Esophagus muscularis mucosa (tissue), 4 donors: ENCODE data around the gene CHCHD1.

ENCODE experiments used
- EP300 ChIP-seq: sonication (generic); formaldehyde crosslinking; IDR thresholded peaks from one replicate; pipeline ENCODE4 v1.6.1; 2017; ENCODE audit warnings: antibody characterized with exemption
- POLR2A ChIP-seq: fragments of 450-650 bp; IDR thresholded peaks from one replicate; pipeline ENCODE4 v1.6.1; 2017; ENCODE audit warnings: antibody characterized with exemption, moderate library complexity, mild to moderate bottlenecking, low read depth
- POLR2AphosphoS5 ChIP-seq, 2 donors: sonication (generic); formaldehyde crosslinking; IDR thresholded peaks; one replicate each; pipeline ENCODE4 v1.6.1; 2017; ENCODE audit warnings: antibody characterized with exemption in 2 of 2
- TF ChIP-seq, protein P1 (sequence below), 3 experiments: fragments of 200-600 bp in 2 of 3; fragments of 450-650 bp in 1 of 3; sonication (generic) in 2 of 3; IDR thresholded peaks; one replicate each; pipeline ENCODE4 v1.5.1; 2017 to 2019; ENCODE audit warnings: antibody characterized with exemption in 3 of 3, mild to moderate bottlenecking in 2 of 3, moderate library complexity in 1 of 3

DNA sequence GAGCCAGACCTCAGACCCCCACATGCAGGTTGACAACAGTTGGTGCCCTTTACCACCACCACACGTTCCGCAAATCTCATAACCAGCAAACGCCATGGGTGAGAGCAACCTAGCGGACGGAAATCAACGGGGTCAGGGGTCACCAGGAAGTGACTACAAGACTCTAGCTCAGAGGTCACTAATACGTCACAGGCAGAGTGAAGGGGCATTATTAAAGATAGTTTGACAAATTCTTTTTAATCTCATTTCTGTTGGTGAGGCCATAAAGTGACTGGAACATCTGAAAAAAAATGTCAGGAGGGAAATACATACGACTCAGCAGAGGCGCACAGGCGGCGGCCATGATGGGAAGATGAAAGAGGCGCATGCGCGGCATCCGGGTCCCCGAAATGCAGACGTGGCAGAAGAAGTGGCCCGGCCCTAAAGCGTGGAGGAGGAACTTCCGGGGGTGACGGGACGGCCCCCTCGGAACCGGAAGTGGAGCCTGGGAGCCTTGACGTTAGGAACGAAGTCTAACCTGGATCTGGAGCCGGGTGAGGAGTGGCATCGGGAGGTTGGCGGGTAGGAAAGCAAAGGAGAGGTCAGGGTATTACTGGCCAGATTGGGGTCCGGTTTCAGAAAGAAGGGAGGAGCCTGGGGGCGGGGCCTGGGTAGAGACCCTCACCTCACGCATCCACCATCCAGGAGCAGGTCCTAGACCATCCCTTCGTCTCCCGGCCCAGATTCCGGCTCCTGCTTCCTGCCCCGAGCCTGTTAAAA, 37.8 kb upstream of the CHCHD1 start, which contains the start of gene SEC24C:
- TF ChIP-seq EP300 (no peak), POLR2A (peak; percentile 6), POLR2AphosphoS5 (IDR thresholded peaks at IDR 0.05) (peak; percentile 92 to 96)
- TF ChIP-seq, protein P1, sequence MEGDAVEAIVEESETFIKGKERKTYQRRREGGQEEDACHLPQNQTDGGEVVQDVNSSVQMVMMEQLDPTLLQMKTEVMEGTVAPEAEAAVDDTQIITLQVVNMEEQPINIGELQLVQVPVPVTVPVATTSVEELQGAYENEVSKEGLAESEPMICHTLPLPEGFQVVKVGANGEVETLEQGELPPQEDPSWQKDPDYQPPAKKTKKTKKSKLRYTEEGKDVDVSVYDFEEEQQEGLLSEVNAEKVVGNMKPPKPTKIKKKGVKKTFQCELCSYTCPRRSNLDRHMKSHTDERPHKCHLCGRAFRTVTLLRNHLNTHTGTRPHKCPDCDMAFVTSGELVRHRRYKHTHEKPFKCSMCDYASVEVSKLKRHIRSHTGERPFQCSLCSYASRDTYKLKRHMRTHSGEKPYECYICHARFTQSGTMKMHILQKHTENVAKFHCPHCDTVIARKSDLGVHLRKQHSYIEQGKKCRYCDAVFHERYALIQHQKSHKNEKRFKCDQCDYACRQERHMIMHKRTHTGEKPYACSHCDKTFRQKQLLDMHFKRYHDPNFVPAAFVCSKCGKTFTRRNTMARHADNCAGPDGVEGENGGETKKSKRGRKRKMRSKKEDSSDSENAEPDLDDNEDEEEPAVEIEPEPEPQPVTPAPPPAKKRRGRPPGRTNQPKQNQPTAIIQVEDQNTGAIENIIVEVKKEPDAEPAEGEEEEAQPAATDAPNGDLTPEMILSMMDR (IDR thresholded peaks at IDR 0.05): no peak
